HepG2 (cell line): ENCODE measurements around the gene ISG20. TPM values are rescaled to one million over a fixed set of nuclear protein-coding genes. Genes with fewer than 3 reads are reported as not detected.

Experiments used
- ATAC-seq: fragments of 200-7000 bp; cut with Tn5 transposase; 3 replicates; pipeline ENCODE4 v1.9.1; 2020; ENCODE audit warnings: mild to moderate bottlenecking, moderate library complexity
- BruUV-seq: library from RNA; stranded (reverse); fragments of 400-500 nt; replicated peaks from 2 replicates; lab custom pipeline; 2021; lab: Mats Ljungman, UMichigan
- CTCF ChIA-PET: fragments of 300-600 bp; formaldehyde crosslinking; extraction: SDS; loops from one replicate; lab custom pipeline; 2021; ENCODE audit warnings: low total read pairs, inconsistent platforms, low intra/inter-chr PET ratio; lab: Yijun Ruan, JAX
- POLR2A ChIA-PET: fragments of 350-600 bp; sonication (Branson Sonifier 250); formaldehyde crosslinking; loops from one replicate; lab custom pipeline; 2020; ENCODE audit warnings: antibody characterized with exemption, inconsistent platforms; lab: Yijun Ruan, JAX
- DNase-seq: peaks from one replicate; pipeline ENCODE4 v3.0.0-alpha.2; 2015; ENCODE audit warnings: low spot score
- FAIRE-seq: peaks from 3 replicates; lab custom pipeline; 2011; peaks lifted over from hg19 to GRCh38; lab: Jason Lieb, UNC
- H2AFZ ChIP-seq: one replicate; pipeline ENCODE4 v1.6.1; 2011; ENCODE audit warnings: low read length, inconsistent platforms
- H3K27ac ChIP-seq: fragments of 300-600 bp; 3 replicates; pipeline ENCODE4 v1.8.0; 2011; ENCODE audit warnings: mixed run types, mild to moderate bottlenecking, mixed read lengths, low read length, inconsistent platforms; ENCODE audit not compliant: insufficient read depth; ENCODE audit errors: extremely low read length
- H3K27me3 ChIP-seq, 2 experiments: fragments of 200-600 bp in 1 of 2; 2 replicates in 1 of 2; 3 replicates in 1 of 2; pipeline versions ENCODE4 v1.6.0 to v1.8.0; 2011; ENCODE audit warnings: low read length in 2 of 2, mild to moderate bottlenecking in 2 of 2, moderate library complexity in 2 of 2, inconsistent platforms in 1 of 2; ENCODE audit not compliant: insufficient read depth in 2 of 2, control insufficient read depth in 1 of 2
- H3K36me3 ChIP-seq, 2 experiments: fragments of 200-600 bp in 1 of 2; replicated peaks in 1 of 2; 2 replicates in 1 of 2; 3 replicates in 1 of 2; pipeline versions ENCODE4 v1.5.1 to v1.8.0; 2011; ENCODE audit warnings: low read length in 2 of 2, inconsistent platforms in 1 of 2; ENCODE audit not compliant: insufficient read depth in 2 of 2, control insufficient read depth in 1 of 2
- H3K4me1 ChIP-seq: 2 replicates; pipeline ENCODE4 v1.5.1; 2012; ENCODE audit warnings: low read length, inconsistent platforms; ENCODE audit not compliant: insufficient read depth
- H3K4me2 ChIP-seq: 2 replicates; pipeline ENCODE4 v1.6.0; 2011; ENCODE audit warnings: low read depth, low read length, inconsistent platforms
- H3K4me3 ChIP-seq, 3 experiments: fragments of 200-600 bp in 1 of 3; sonication (generic), shearing (Covaris generic) in 1 of 3; replicated peaks in 1 of 3; 2 replicates each; pipeline ENCODE4 v1.5.1; 2011 to 2016; ENCODE audit warnings: low read length in 3 of 3, inconsistent platforms in 2 of 3, low read depth in 2 of 3, mild to moderate bottlenecking in 2 of 3, control low read depth in 1 of 3, mixed read lengths in 1 of 3; ENCODE audit not compliant: insufficient read depth in 1 of 3
- H3K79me2 ChIP-seq: one replicate; pipeline ENCODE4 v1.6.1; 2011; ENCODE audit warnings: low read length, inconsistent platforms; ENCODE audit not compliant: insufficient read depth
- H3K9ac ChIP-seq: 2 replicates; pipeline ENCODE4 v1.6.0; 2011; ENCODE audit warnings: mild to moderate bottlenecking, low read depth, low read length, inconsistent platforms; ENCODE audit not compliant: insufficient read depth
- H3K9me3 ChIP-seq: 2 replicates; pipeline ENCODE4 v1.5.1; 2012; ENCODE audit warnings: mild to moderate bottlenecking, low read length
- H4K20me1 ChIP-seq: 2 replicates; pipeline ENCODE4 v1.6.0; 2011; ENCODE audit warnings: inconsistent platforms, mild to moderate bottlenecking, low read length, moderate library complexity; ENCODE audit not compliant: insufficient read depth
- AGO2 ChIP-seq: fragments of 200-400 bp; formaldehyde crosslinking; optimal IDR thresholded peaks from 2 replicates; pipeline ENCODE3; 2017; ENCODE audit warnings: mild to moderate bottlenecking, low read depth, low read length, moderate library complexity
- HNRNPL ChIP-seq: fragments of 200-400 bp; formaldehyde crosslinking; IDR thresholded peaks from 2 replicates; pipeline ENCODE4 v1.6.1; 2017; ENCODE audit warnings: mild to moderate bottlenecking, low read depth, low read length
- KDM1A ChIP-seq: IDR thresholded peaks from 2 replicates; pipeline ENCODE4 v1.6.1; 2016; ENCODE audit warnings: missing compliant biosample characterization
- POLR2A ChIP-seq, 2 experiments: IDR thresholded peaks; 2 replicates each; pipeline ENCODE4 v1.6.1; 2011; ENCODE audit warnings: low read depth in 2 of 2, low read length in 2 of 2, mild to moderate bottlenecking in 1 of 2, moderate library complexity in 1 of 2; ENCODE audit not compliant: insufficient read depth in 1 of 2
- POLR2G ChIP-seq: fragments of 200-400 bp; formaldehyde crosslinking; IDR thresholded peaks from 2 replicates; pipeline ENCODE4 v1.6.1; 2018; ENCODE audit warnings: mild to moderate bottlenecking, low read depth, low read length, moderate library complexity
- RBM22 ChIP-seq: fragments of 200-400 bp; formaldehyde crosslinking; optimal IDR thresholded peaks from 2 replicates; pipeline ENCODE3; 2017; ENCODE audit warnings: mild to moderate bottlenecking, low read length, moderate library complexity
- SMAD3 ChIP-seq: sonication (generic); formaldehyde crosslinking; IDR thresholded peaks from 2 replicates; pipeline ENCODE4 v1.4.0; 2020; ENCODE audit warnings: missing genetic modification reagents
- ZC3H13 ChIP-seq: sonication (generic); formaldehyde crosslinking; IDR thresholded peaks from 2 replicates; pipeline ENCODE4 v1.8.1; 2023; ENCODE audit warnings: mild to moderate bottlenecking, missing genetic modification reagents, moderate library complexity
- ZC3H4 ChIP-seq: sonication (generic); formaldehyde crosslinking; IDR thresholded peaks from 2 replicates; pipeline ENCODE4 v1.4.0; 2020; ENCODE audit warnings: missing genetic modification reagents, borderline replicate concordance
- ZFP36L2 ChIP-seq: sonication (generic); formaldehyde crosslinking; IDR thresholded peaks from 2 replicates; pipeline ENCODE4 v1.4.0; 2020; ENCODE audit warnings: missing genetic modification reagents
- ZNF275 ChIP-seq: sonication (generic); formaldehyde crosslinking; IDR thresholded peaks from 2 replicates; pipeline ENCODE4 v1.8.0; 2022; ENCODE audit warnings: missing genetic modification reagents, mild to moderate bottlenecking, inconsistent platforms, borderline replicate concordance
- ZNF280B ChIP-seq: sonication (generic); formaldehyde crosslinking; IDR thresholded peaks from 2 replicates; pipeline ENCODE4 v1.5.0; 2020; ENCODE audit warnings: missing genetic modification reagents, mild to moderate bottlenecking, borderline replicate concordance
- ZNF605 ChIP-seq: sonication (generic); formaldehyde crosslinking; IDR thresholded peaks from 2 replicates; pipeline ENCODE4 v1.8.0; 2022; ENCODE audit warnings: mild to moderate bottlenecking, missing genetic modification reagents
- ZNF891 ChIP-seq: sonication (generic); formaldehyde crosslinking; IDR thresholded peaks from 2 replicates; pipeline ENCODE4 v1.5.0; 2020; ENCODE audit warnings: mild to moderate bottlenecking, missing genetic modification reagents
- WGBS: methylation state at CpG from one replicate; pipeline ENCODE4 v1.1.6; 2017; ENCODE audit warnings: low lambda C conversion rate; 5-methylcytosine and 5-hydroxymethylcytosine counted together
- in situ Hi-C: cut with HindIII; loops from 2 replicates; pipeline ENCODE4 v1.10.0; 2017; ENCODE audit warnings: low pct_unique_long_range_greater_than_20kb; ENCODE audit not compliant: extremely low pct_ligation_motif_present
- intact Hi-C: fragments of 100-400 bp; cut with micrococcal nuclease; formaldehyde crosslinking; loops from one replicate; pipeline ENCODE4 v1.10.0; 2022; ENCODE audit not compliant: unreplicated experiment
- polyA plus RNA-seq, 8 experiments: library from polyadenylated mRNA; depleted of rRNA in 3 of 8; stranded (reverse) in 7 of 8; unstranded in 1 of 8; fragments of >200 nt; fragmentation: Illumina TruSeq in 4 of 8; extraction: Trizol in 4 of 8; gene quantifications; 2 replicates each; pipeline versions ENCODE4 v1.2.1 to v1.2.3, GENCODE V29; 2011 to 2016; ENCODE audit warnings: low read depth in 4 of 8, missing spikeins in 1 of 8, mixed read lengths in 1 of 8; ENCODE audit not compliant: insufficient read depth in 1 of 8
- total RNA-seq, 5 experiments: library from RNA; depleted of rRNA; stranded (reverse); fragments of >200 nt; fragmentation: Illumina TruSeq; extraction: Trizol; gene quantifications; 2 replicates each; pipeline ENCODE4 v1.2.3, GENCODE V29; 2016; ENCODE audit warnings: low read depth in 1 of 5

Gene ISG20
- total and polyA plus RNA-seq, 2 of the 13 experiments (the other 11 are each of a cell fraction or from before 2014, with no cell fraction given) = 6.3 to 31.5 TPM

GRCh38 chr15:88627463-88627862 is 11.4 kb upstream of the ISG20 start:
- BruUV-seq = no TSS peak
- peaks cover 69% of the 10 kb centered on the region for H4K20me1 ChIP-seq
- in situ Hi-C loops (no loop called here), intact Hi-C loops (loop anchor here (10.0 kb wide), 1 partner anchor 207 kb away; no protein-coding TSS in a partner anchor)
- peaks cover 57% of the 10 kb centered on the region for H3K4me1 ChIP-seq
- ChIA-PET POLR2A (no interaction called here), CTCF (no interaction called here)
- no peak overlapping the region for H3K27ac ChIP-seq
- 100% methylated on average over 1 of the region's 1 CpG for WGBS
- TF ChIP-seq ZFP36L2 (CRISPR knock-in tag) (no peak), POLR2G (peak; percentile 44; the same call in 1 of the 2 replicates), KDM1A (CRISPR knock-in tag) (no peak), ZNF605 (CRISPR knock-in tag) (no peak), ZNF275 (no peak)
- DNase-seq (no peak), FAIRE-seq (no peak), ATAC-seq (no peak)
- H3K4me2 ChIP-seq = no peak overlapping the region
- no peaks in the 10 kb centered on the region for H3K9me3 ChIP-seq
- no peak overlapping the region for H3K4me3 ChIP-seq
- peaks cover 65% of the 10 kb centered on the region for H3K79me2 ChIP-seq
- no peak overlapping the region for H2AFZ ChIP-seq
- no peak overlapping the region for H3K9ac ChIP-seq
- H3K36me3 ChIP-seq = peaks cover 39 to 77% of the 10 kb centered on the region in 2 experiments
- no peaks in the 10 kb centered on the region for H3K27me3 ChIP-seq

GRCh38 chr15:88628018-88628654 is 10.7 kb upstream of the ISG20 start:
- H3K4me1 ChIP-seq = peaks cover 51% of the 10 kb centered on the region
- no peak overlapping the region for H3K4me3 ChIP-seq
- H3K9ac ChIP-seq = no peak overlapping the region
- FAIRE-seq (no peak), DNase-seq (no peak), ATAC-seq (no peak)
- H3K9me3 ChIP-seq = no peaks in the 10 kb centered on the region
- no peaks in the 10 kb centered on the region for H3K27me3 ChIP-seq
- ChIA-PET CTCF (no interaction called here), POLR2A (interaction anchor here (1.9 kb wide), 1 partner anchor 10 kb away, joined by 8 read pairs; the partner anchor contains the start of gene ISG20)
- H3K4me2 ChIP-seq = no peak overlapping the region
- in situ Hi-C loops (no loop called here), intact Hi-C loops (loop anchor here (10.0 kb wide), 1 partner anchor 207 kb away; no protein-coding TSS in a partner anchor)
- BruUV-seq = no TSS peak
- no peak overlapping the region for H3K27ac ChIP-seq
- peaks cover 62% of the 10 kb centered on the region for H4K20me1 ChIP-seq
- TF ChIP-seq ZNF280B (CRISPR knock-in tag) = 0 out of 2 replicates have a peak, but pooled peaks have one; percentile 28
- peak; percentile 65 for TF ChIP-seq AGO2
- TF ChIP-seq ZC3H4 (CRISPR knock-in tag) = 0 out of 2 replicates have a peak, but pooled peaks have one; percentile 41
- peak; percentile 9; the same call in 1 of the 2 replicates for TF ChIP-seq POLR2G
- TF ChIP-seq POLR2A (IDR thresholded peaks at IDR 0.05; ENCODE audit: insufficient read depth in 1 of 2, low read depth in 2 of 2, low read length in 2 of 2) = peak in 1 of 2 experiments; percentile 36; a peak in 1 of 4 replicates
- peak; percentile 92 for TF ChIP-seq RBM22
- TF ChIP-seq SMAD3 (CRISPR knock-in tag) = no peak
- peak; percentile 31; the same call in 1 of the 2 replicates for TF ChIP-seq ZC3H13 (CRISPR knock-in tag)
- TF ChIP-seq ZNF891 (CRISPR knock-in tag) = 0 out of 2 replicates have a peak, but pooled peaks have one; percentile 22
- no peak for TF ChIP-seq HNRNPL
- WGBS = 99% methylated on average over 5 of the region's 5 CpGs
- no peak overlapping the region for H2AFZ ChIP-seq
- peaks cover 58% of the 10 kb centered on the region for H3K79me2 ChIP-seq
- H3K36me3 ChIP-seq = peaks cover 39 to 79% of the 10 kb centered on the region in 2 experiments
